ENCODE data around the gene SNX10.

The SNX10 gene

GRCh38 chr7:26399736-26400135 is 108.1 kb downstream of the SNX10 start:
- H3K4me3 ChIP-seq (ENCODE audit: low read length), result no peak overlapping the region
- TF ChIP-seq ZNF274 (IDR thresholded peaks at IDR 0.05; ENCODE audit: low read depth, low read length), result no peak

- TF ChIP-seq ZNF274 (IDR thresholded peaks at IDR 0.05; ENCODE audit: low read depth, low read length), result no peak
- H3K4me3 ChIP-seq (ENCODE audit: low read length), result no peak overlapping the region
Observed at GRCh38 chr7:26403640-26404039, 112.0 kb downstream of the SNX10 start.

GRCh38 chr7:26404189-26404996 is 112.7 kb downstream of the SNX10 start:
- TF ChIP-seq ZNF274 (IDR thresholded peaks at IDR 0.05; ENCODE audit: low read depth, low read length), result no peak
- no peak overlapping the region for H3K4me3 ChIP-seq (ENCODE audit: low read length)

GRCh38 chr7:26406433-26406832 is 114.8 kb downstream of the SNX10 start:
- H3K4me3 ChIP-seq (ENCODE audit: low read length), result no peak overlapping the region
- no peak for TF ChIP-seq ZNF274 (IDR thresholded peaks at IDR 0.05; ENCODE audit: low read depth, low read length)

GRCh38 chr7:26409661-26410547 is 118.2 kb downstream of the SNX10 start:
- H3K4me3 ChIP-seq (ENCODE audit: low read length), result no peak overlapping the region
- TF ChIP-seq ZNF274 (IDR thresholded peaks at IDR 0.05; ENCODE audit: low read depth, low read length), result no peak

- TF ChIP-seq ZNF274 (IDR thresholded peaks at IDR 0.05; ENCODE audit: low read depth, low read length), result no peak
- no peak overlapping the region for H3K4me3 ChIP-seq (ENCODE audit: low read length)
Observed at GRCh38 chr7:26413007-26413691, 121.5 kb downstream of the SNX10 start.

- TF ChIP-seq ZNF274 (IDR thresholded peaks at IDR 0.05; ENCODE audit: low read depth, low read length), result no peak
Observed at GRCh38 chr7:26416004-26416403, 124.3 kb downstream of the SNX10 start.

GRCh38 chr7:26417911-26418413 is 126.3 kb downstream of the SNX10 start:
- no peak for TF ChIP-seq ZNF274 (IDR thresholded peaks at IDR 0.05; ENCODE audit: low read depth, low read length)

More at GRCh38 chr7:26416004-26416403, 124.3 kb downstream of the SNX10 start:
- no peak overlapping the region for H3K4me3 ChIP-seq (ENCODE audit: low read length)

GRCh38 chr7:26419198-26419597 is 127.5 kb downstream of the SNX10 start:
- H3K4me3 ChIP-seq (ENCODE audit: low read length), result no peak overlapping the region
- TF ChIP-seq ZNF274 (IDR thresholded peaks at IDR 0.05; ENCODE audit: low read depth, low read length), result no peak

More at GRCh38 chr7:26417911-26418413, 126.3 kb downstream of the SNX10 start:
- no peak overlapping the region for H3K4me3 ChIP-seq (ENCODE audit: low read length)

- TF ChIP-seq ZNF274 (IDR thresholded peaks at IDR 0.05; ENCODE audit: low read depth, low read length), result no peak
- H3K4me3 ChIP-seq (ENCODE audit: low read length), result no peak overlapping the region
Observed at GRCh38 chr7:26420422-26421019, 128.9 kb downstream of the SNX10 start.

- no peak overlapping the region for H3K4me3 ChIP-seq (ENCODE audit: low read length)
- no peak for TF ChIP-seq ZNF274 (IDR thresholded peaks at IDR 0.05; ENCODE audit: low read depth, low read length)
Observed at GRCh38 chr7:26422761-26423160, 131.1 kb downstream of the SNX10 start.

GRCh38 chr7:26423436-26423835 is 131.8 kb downstream of the SNX10 start:
- no peak for TF ChIP-seq ZNF274 (IDR thresholded peaks at IDR 0.05; ENCODE audit: low read depth, low read length)

More at GRCh38 chr7:26423436-26423835, 131.8 kb downstream of the SNX10 start:
- no peak overlapping the region for H3K4me3 ChIP-seq (ENCODE audit: low read length)

All from GM08714 (cell line).